Neural cell (in vitro differentiated cells): ENCODE data around the gene DPM3. TPM values are rescaled to one million over a fixed set of nuclear protein-coding genes. Genes with fewer than 3 reads are reported as not detected.

Source experiments
- H2AFZ ChIP-seq: fragments of 200-600, 300-800 bp; sonication (generic), shearing (Covaris generic); 2 replicates; pipeline ENCODE4 v1.6.0; 2014; ENCODE audit warnings: low read depth, mild to moderate bottlenecking, antibody characterized with exemption, low read length, moderate library complexity
- H3F3A ChIP-seq: fragments of 200-600 bp; shearing (Covaris generic); 2 replicates; pipeline ENCODE4 v1.6.1; 2016; ENCODE audit warnings: mild to moderate bottlenecking, moderate library complexity, mixed read lengths, antibody characterized with exemption, low read length; ENCODE audit not compliant: insufficient read depth, poor library complexity, severe bottlenecking
- H3K27ac ChIP-seq: fragments of 200-600, 300-800 bp; sonication (generic), shearing (Covaris generic); 2 replicates; pipeline ENCODE4 v1.5.1; 2014; ENCODE audit warnings: mild to moderate bottlenecking, low read length, moderate library complexity
- H3K27me3 ChIP-seq: fragments of 300-800, 200-600 bp; sonication (generic), shearing (Covaris generic); 2 replicates; pipeline ENCODE4 v1.6.0; 2014; ENCODE audit warnings: mild to moderate bottlenecking, low read depth, low read length, moderate library complexity; ENCODE audit not compliant: insufficient read depth
- H3K36me3 ChIP-seq: fragments of 300-800, 200-600 bp; sonication (generic), shearing (Covaris generic); 2 replicates; pipeline ENCODE4 v1.5.1; 2014; ENCODE audit warnings: mild to moderate bottlenecking, antibody characterized with exemption, low read length, moderate library complexity; ENCODE audit not compliant: insufficient read depth
- H3K4me2 ChIP-seq: fragments of 300-800, 200-600 bp; sonication (generic), shearing (Covaris generic); 2 replicates; pipeline ENCODE4 v1.6.0; 2014; ENCODE audit warnings: mild to moderate bottlenecking, low read length
- H3K4me3 ChIP-seq: fragments of 300-800, 200-600 bp; sonication (generic), shearing (Covaris generic); 2 replicates; pipeline ENCODE4 v1.5.1; 2014; ENCODE audit warnings: mild to moderate bottlenecking, low read length, moderate library complexity
- H3K79me2 ChIP-seq: fragments of 200-600 bp; shearing (Covaris generic); replicated peaks from 2 replicates; pipeline ENCODE4 v1.6.0; 2014; ENCODE audit warnings: mild to moderate bottlenecking, low read length, moderate library complexity; ENCODE audit not compliant: insufficient read depth
- H3K9ac ChIP-seq: fragments of 300-800, 200-600 bp; sonication (generic), shearing (Covaris generic); 2 replicates; pipeline ENCODE4 v1.6.1; 2016; ENCODE audit warnings: mild to moderate bottlenecking, low read length, mixed read lengths
- H3K9me2 ChIP-seq: fragments of 200-600 bp; shearing (Covaris generic); 2 replicates; pipeline ENCODE4 v1.6.1; 2016; ENCODE audit warnings: mild to moderate bottlenecking, low read length, mixed read lengths; ENCODE audit not compliant: insufficient read depth
- H3K9me3 ChIP-seq: fragments of 200-600, 300-800 bp; sonication (generic), shearing (Covaris generic); 2 replicates; pipeline ENCODE4 v1.6.1; 2016; ENCODE audit warnings: mild to moderate bottlenecking, mixed run types, low read length, moderate library complexity, mixed read lengths
- H4K20me1 ChIP-seq: fragments of 200-600 bp; shearing (Covaris generic); 2 replicates; pipeline ENCODE4 v1.6.1; 2016; ENCODE audit warnings: mild to moderate bottlenecking, mixed run types; ENCODE audit not compliant: insufficient read depth
- EP300 ChIP-seq: fragments of 450-650 bp; conservative IDR thresholded peaks from 2 replicates; pipeline ENCODE4 v1.6.1; 2014; ENCODE audit warnings: antibody characterized with exemption, mild to moderate bottlenecking, moderate library complexity; ENCODE audit not compliant: poor library complexity, severe bottlenecking
- EZH2 ChIP-seq: fragments of 200-600, 300-800 bp; shearing (Covaris generic), sonication (generic); IDR thresholded peaks from 2 replicates; pipeline ENCODE4 v1.6.1; 2014; ENCODE audit warnings: antibody characterized with exemption, low read length, borderline replicate concordance, mild to moderate bottlenecking; ENCODE audit not compliant: insufficient read depth, poor library complexity, severe bottlenecking
- MXI1 ChIP-seq: fragments of 450-650 bp; conservative IDR thresholded peaks from 2 replicates; pipeline ENCODE4 v1.6.1; 2014; ENCODE audit warnings: antibody characterized with exemption, mild to moderate bottlenecking; ENCODE audit not compliant: poor library complexity, severe bottlenecking
- POLR2AphosphoS5 ChIP-seq: IDR thresholded peaks from 2 replicates; pipeline ENCODE4 v1.6.1; 2012
- RAD21 ChIP-seq: fragments of 450-650 bp; conservative IDR thresholded peaks from 2 replicates; pipeline ENCODE4 v1.6.1; 2014; ENCODE audit warnings: antibody characterized with exemption, mild to moderate bottlenecking, moderate library complexity
- SMC3 ChIP-seq: fragments of 450-650 bp; conservative IDR thresholded peaks from 2 replicates; pipeline ENCODE4 v1.6.1; 2014; ENCODE audit warnings: antibody characterized with exemption, mild to moderate bottlenecking, moderate library complexity; ENCODE audit not compliant: poor library complexity
- TAF1 ChIP-seq: IDR thresholded peaks from 2 replicates; pipeline ENCODE4 v1.6.1; 2012; ENCODE audit warnings: low read depth
- polyA plus RNA-seq: library from polyadenylated mRNA; depleted of rRNA; stranded (reverse); fragments of >200 nt; gene quantifications from 2 replicates; pipeline ENCODE4 v1.2.3, GENCODE V29; 2014
- TF ChIP-seq, protein P1 (sequence below): fragments of 450-650 bp; IDR thresholded peaks from 2 replicates; pipeline ENCODE4 v1.5.1; 2014; ENCODE audit warnings: antibody characterized with exemption, mild to moderate bottlenecking, moderate library complexity; ENCODE audit not compliant: poor library complexity, severe bottlenecking
- TF ChIP-seq, protein P2 (sequence below): IDR thresholded peaks from 2 replicates; pipeline ENCODE4 v1.6.1; 2012; ENCODE audit warnings: borderline replicate concordance

DPM3 gene
- polyA plus RNA-seq, 1 donor from 2014 or later = 150 TPM

DNA sequence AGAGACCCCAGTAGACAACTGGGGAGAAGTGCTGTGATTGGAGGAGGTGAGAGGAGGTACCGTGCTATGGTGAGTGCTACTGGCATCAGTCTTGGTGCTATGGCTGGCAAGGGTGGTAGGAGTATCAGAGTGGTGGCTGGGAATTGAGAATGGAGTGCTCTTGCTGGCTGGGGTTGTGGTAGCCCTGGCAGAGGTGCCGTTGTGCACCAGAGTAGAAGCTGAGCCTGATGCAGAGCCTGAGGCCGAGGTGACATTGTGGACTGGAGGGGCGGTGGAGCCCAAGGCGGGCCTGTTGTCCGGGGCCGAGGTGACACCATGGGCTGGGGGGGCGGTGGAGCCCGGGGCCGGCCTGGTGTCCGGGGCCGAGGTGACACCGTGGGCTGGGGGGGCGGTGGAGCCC lies 47.9 kb upstream of the DPM3 start:
- Histone ChIP-seq H3K9me3 (no peaks in the 10 kb centered on the region), H3K27ac (no peak overlapping the region), H2AFZ (no peak overlapping the region), H4K20me1 (no peaks in the 10 kb centered on the region), H3K79me2 (no peaks in the 10 kb centered on the region), H3F3A (no peaks in the 10 kb centered on the region), H3K27me3 (no peaks in the 10 kb centered on the region), H3K9me2 (no peaks in the 10 kb centered on the region), H3K4me3 (no peak overlapping the region), H3K4me2 (no peak overlapping the region), H3K9ac (no peak overlapping the region), H3K36me3 (no peaks in the 10 kb centered on the region)
- TF ChIP-seq MXI1 = no peak
- TF ChIP-seq TAF1 = no peak
- no peak for TF ChIP-seq RAD21
- no peak for TF ChIP-seq POLR2AphosphoS5
- no peak for TF ChIP-seq EZH2
- TF ChIP-seq EP300 = no peak
- TF ChIP-seq, protein P1, sequence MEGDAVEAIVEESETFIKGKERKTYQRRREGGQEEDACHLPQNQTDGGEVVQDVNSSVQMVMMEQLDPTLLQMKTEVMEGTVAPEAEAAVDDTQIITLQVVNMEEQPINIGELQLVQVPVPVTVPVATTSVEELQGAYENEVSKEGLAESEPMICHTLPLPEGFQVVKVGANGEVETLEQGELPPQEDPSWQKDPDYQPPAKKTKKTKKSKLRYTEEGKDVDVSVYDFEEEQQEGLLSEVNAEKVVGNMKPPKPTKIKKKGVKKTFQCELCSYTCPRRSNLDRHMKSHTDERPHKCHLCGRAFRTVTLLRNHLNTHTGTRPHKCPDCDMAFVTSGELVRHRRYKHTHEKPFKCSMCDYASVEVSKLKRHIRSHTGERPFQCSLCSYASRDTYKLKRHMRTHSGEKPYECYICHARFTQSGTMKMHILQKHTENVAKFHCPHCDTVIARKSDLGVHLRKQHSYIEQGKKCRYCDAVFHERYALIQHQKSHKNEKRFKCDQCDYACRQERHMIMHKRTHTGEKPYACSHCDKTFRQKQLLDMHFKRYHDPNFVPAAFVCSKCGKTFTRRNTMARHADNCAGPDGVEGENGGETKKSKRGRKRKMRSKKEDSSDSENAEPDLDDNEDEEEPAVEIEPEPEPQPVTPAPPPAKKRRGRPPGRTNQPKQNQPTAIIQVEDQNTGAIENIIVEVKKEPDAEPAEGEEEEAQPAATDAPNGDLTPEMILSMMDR = no peak
- no peak for TF ChIP-seq SMC3
- TF ChIP-seq, protein P2, sequence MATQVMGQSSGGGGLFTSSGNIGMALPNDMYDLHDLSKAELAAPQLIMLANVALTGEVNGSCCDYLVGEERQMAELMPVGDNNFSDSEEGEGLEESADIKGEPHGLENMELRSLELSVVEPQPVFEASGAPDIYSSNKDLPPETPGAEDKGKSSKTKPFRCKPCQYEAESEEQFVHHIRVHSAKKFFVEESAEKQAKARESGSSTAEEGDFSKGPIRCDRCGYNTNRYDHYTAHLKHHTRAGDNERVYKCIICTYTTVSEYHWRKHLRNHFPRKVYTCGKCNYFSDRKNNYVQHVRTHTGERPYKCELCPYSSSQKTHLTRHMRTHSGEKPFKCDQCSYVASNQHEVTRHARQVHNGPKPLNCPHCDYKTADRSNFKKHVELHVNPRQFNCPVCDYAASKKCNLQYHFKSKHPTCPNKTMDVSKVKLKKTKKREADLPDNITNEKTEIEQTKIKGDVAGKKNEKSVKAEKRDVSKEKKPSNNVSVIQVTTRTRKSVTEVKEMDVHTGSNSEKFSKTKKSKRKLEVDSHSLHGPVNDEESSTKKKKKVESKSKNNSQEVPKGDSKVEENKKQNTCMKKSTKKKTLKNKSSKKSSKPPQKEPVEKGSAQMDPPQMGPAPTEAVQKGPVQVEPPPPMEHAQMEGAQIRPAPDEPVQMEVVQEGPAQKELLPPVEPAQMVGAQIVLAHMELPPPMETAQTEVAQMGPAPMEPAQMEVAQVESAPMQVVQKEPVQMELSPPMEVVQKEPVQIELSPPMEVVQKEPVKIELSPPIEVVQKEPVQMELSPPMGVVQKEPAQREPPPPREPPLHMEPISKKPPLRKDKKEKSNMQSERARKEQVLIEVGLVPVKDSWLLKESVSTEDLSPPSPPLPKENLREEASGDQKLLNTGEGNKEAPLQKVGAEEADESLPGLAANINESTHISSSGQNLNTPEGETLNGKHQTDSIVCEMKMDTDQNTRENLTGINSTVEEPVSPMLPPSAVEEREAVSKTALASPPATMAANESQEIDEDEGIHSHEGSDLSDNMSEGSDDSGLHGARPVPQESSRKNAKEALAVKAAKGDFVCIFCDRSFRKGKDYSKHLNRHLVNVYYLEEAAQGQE = no peak

DNA sequence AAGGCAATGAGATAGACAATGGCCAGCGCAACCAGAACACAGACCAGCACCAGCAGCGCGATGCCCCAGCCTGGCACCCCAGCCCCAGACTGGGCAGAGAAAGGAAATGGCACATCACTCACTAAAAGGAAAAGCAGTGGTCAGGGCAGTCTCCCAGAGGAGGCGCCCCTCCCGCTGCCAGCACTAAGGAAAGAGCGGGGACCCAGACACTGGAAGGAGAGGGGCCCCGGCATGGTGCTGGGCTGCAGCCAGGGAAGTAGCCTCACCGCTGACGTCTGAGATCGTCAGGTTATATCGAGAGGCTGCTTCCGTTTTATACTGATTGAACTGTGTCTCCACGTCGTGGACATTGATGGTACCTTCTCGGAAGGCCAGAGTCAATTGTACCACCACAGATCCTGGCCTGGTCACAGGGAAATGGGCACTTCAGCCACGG lies 47.1 kb upstream of the DPM3 start:
- no peaks in the 10 kb centered on the region for H3K79me2 ChIP-seq
- no peaks in the 10 kb centered on the region for H4K20me1 ChIP-seq
- no peaks in the 10 kb centered on the region for H3F3A ChIP-seq
- H3K4me3 ChIP-seq = no peak overlapping the region
- H3K27ac ChIP-seq = no peak overlapping the region
- H3K9me2 ChIP-seq = no peaks in the 10 kb centered on the region
- no peak overlapping the region for H2AFZ ChIP-seq
- H3K4me2 ChIP-seq = no peak overlapping the region
- H3K36me3 ChIP-seq = no peaks in the 10 kb centered on the region
- H3K9ac ChIP-seq = no peak overlapping the region
- H3K9me3 ChIP-seq = no peaks in the 10 kb centered on the region
- TF ChIP-seq SMC3 = no peak
- TF ChIP-seq EZH2 = no peak
- no peak for TF ChIP-seq POLR2AphosphoS5
- TF ChIP-seq RAD21 = no peak
- no peak for TF ChIP-seq EP300
- TF ChIP-seq, protein P2 = no peak
- no peak for TF ChIP-seq MXI1
- TF ChIP-seq TAF1 = no peak
- TF ChIP-seq, protein P1 = no peak
- no peaks in the 10 kb centered on the region for H3K27me3 ChIP-seq
